RWPE1 (cell line): ENCODE data around the gene POLR3GL.
"Not testable (repeated sequence)": the region's sequence is repeated elsewhere in the genome, so short reads cannot be mapped to it uniquely, and the experiment has no call there.

ENCODE experiments used
- CTCF ChIA-PET: fragments of 350-600 bp; sonication (Branson Sonifier 250); formaldehyde crosslinking; extraction: SDS; loops from one replicate; lab custom pipeline; 2021; lab: Yijun Ruan, JAX
- POLR2A ChIA-PET: fragments of 400-600 bp; formaldehyde crosslinking; extraction: SDS; loops from one replicate; lab custom pipeline; 2020; ENCODE audit warnings: antibody characterized with exemption; ENCODE audit not compliant: low non-redundant PET; lab: Yijun Ruan, JAX
- DNase-seq: peaks from one replicate; pipeline ENCODE4 v3.0.0; 2012; ENCODE audit warnings: low spot score
- H3K27ac ChIP-seq: fragments of 450-650 bp; 2 replicates; pipeline ENCODE4 v1.5.1; 2017
- CTCF ChIP-seq: fragments of 450-650 bp; conservative IDR thresholded peaks from 2 replicates; pipeline ENCODE4 v1.5.1; 2017; ENCODE audit warnings: low read depth, mild to moderate bottlenecking

Gene POLR3GL

GRCh38 chr1:146019231-146020057 is 55.0 kb downstream of the POLR3GL start:
- CTCF ChIA-PET, result interaction anchor here (0.7 to 0.9 kb wide), 2 partner anchors 9 to 147 kb away, joined by 4 to 5 read pairs; no protein-coding TSS in a partner anchor
- no peak for DNase-seq
- no peak for TF ChIP-seq CTCF

GRCh38 chr1:146020058-146021049 is 55.9 kb downstream of the POLR3GL start:
- ChIA-PET POLR2A (interaction anchor here (0.6 kb wide), 1 partner anchor 7 kb away, joined by 4 read pairs; no protein-coding TSS in a partner anchor), CTCF (no interaction called here)
- no peak for TF ChIP-seq CTCF
- H3K27ac ChIP-seq, result no peak overlapping the region
- no peak for DNase-seq

More at GRCh38 chr1:146019231-146020057, 55.0 kb downstream of the POLR3GL start:
- POLR2A ChIA-PET, result interaction anchor here (0.6 kb wide), 1 partner anchor 8 kb away, joined by 4 read pairs; no protein-coding TSS in a partner anchor
- H3K27ac ChIP-seq, result no peak overlapping the region

GRCh38 chr1:146021050-146021445 is 56.6 kb downstream of the POLR3GL start:
- POLR2A ChIA-PET, result no interaction called here
- CTCF ChIA-PET, result interaction anchor here (0.6 to 1.7 kb wide), 2 partner anchors 83 to 176 kb away, joined by 3 to 6 read pairs; partner anchors contain the start of gene NUDT17
- H3K27ac ChIP-seq, result no peak overlapping the region

GRCh38 chr1:146021622-146022402 is 57.3 kb downstream of the POLR3GL start, which contains the start of gene HJV:
TSS of gene HJV (minus strand) at chr1:146021735. CDS start at chr1:146020231, 1,504 bp downstream.
- POLR2A ChIA-PET, result interaction anchor here (0.5 kb wide), 1 partner anchor 14 kb away, joined by 3 read pairs; no protein-coding TSS in a partner anchor
- CTCF ChIA-PET, result interaction anchor here (0.6 to 1.7 kb wide), 5 partner anchors 14 to 284 kb away, joined by 3 to 6 read pairs (median 4); partner anchors contain the start of gene NUDT17
- TF ChIP-seq CTCF, result no peak
- DNase-seq, result no peak
- no peak within 1 kb of the TSS for H3K27ac ChIP-seq

More at GRCh38 chr1:146021050-146021445, 56.6 kb downstream of the POLR3GL start:
- TF ChIP-seq CTCF, result no peak
- no peak for DNase-seq

GRCh38 chr1:146022403-146023127 is 58.1 kb downstream of the POLR3GL start:
- ChIA-PET CTCF (interaction anchor here (0.6 to 1.7 kb wide), 3 partner anchors 15 to 177 kb away, joined by 3 to 6 read pairs (median 4); partner anchors contain the start of gene NUDT17), POLR2A (interaction anchor here (0.5 kb wide), 1 partner anchor 15 kb away, joined by 3 read pairs; no protein-coding TSS in a partner anchor)
- no peak for DNase-seq
- no peak for TF ChIP-seq CTCF
- H3K27ac ChIP-seq, result no peak overlapping the region

- CTCF ChIA-PET, result interaction anchor here (1.5 to 1.7 kb wide), 2 partner anchors 49 to 68 kb away, joined by 3 to 4 read pairs; partner anchors contain the start of gene LIX1L
- POLR2A ChIA-PET, H3K27ac ChIP-seq, DNase-seq: not testable (repeated sequence)
Measured at GRCh38 chr1:146025787-146026495, 61.5 kb downstream of the POLR3GL start.

- H3K27ac ChIP-seq, POLR2A ChIA-PET, DNase-seq: not testable (repeated sequence)
- CTCF ChIA-PET, result interaction anchor here (0.6 to 1.5 kb wide), 2 partner anchors 69 to 271 kb away, joined by 3 to 4 read pairs; partner anchors contain the start of gene LIX1L
Measured at GRCh38 chr1:146026650-146027049, 62.2 kb downstream of the POLR3GL start.
